ENCODE data around the gene NCEH1. TPM values are rescaled to one million over a fixed set of nuclear protein-coding genes. Genes with fewer than 3 reads are reported as not detected.
"Not testable (repeated sequence)": the region's sequence is repeated elsewhere in the genome, so short reads cannot be mapped to it uniquely, and the experiment has no call there.

The NCEH1 gene
- total and polyA plus RNA-seq, 7 donors = 2.6 to 12.0 (median 5.1) TPM

- DNase-seq (no peak), ATAC-seq (no peak)
- Histone ChIP-seq H3K4me3 (peak overlapping the region; percentile 97), H3K9me3 (no peaks in the 10 kb centered on the region), H3K27me3 (ENCODE audit: insufficient read depth in 3 of 3, low read length in 2 of 3) (no peaks in the 10 kb centered on the region), H3K27ac (no peak overlapping the region), H3K4me1 (peaks cover 6% of the 10 kb centered on the region), H3K36me3 (ENCODE audit: insufficient read depth in 1 of 2, low read depth in 1 of 2) (no peaks in the 10 kb centered on the region)
- TF ChIP-seq CTCF (IDR thresholded peaks at IDR 0.05) = no peak
- 84 to 87% (median 87%) methylated on average over 2 of the region's 2 CpGs for WGBS, 3 donors
- intact Hi-C loops (cut with DNase I) = no loop called here
Observed at GRCh38 chr3:172708921-172709773, 1.7 kb downstream of the NCEH1 start.

- H3K27ac ChIP-seq = no peak overlapping the region
- H3K9me3 ChIP-seq = no peaks in the 10 kb centered on the region
- no peak overlapping the region for H3K4me3 ChIP-seq
- TF ChIP-seq CTCF (IDR thresholded peaks at IDR 0.05) = no peak
- peaks cover 6% of the 10 kb centered on the region for H3K4me1 ChIP-seq
- 27 to 56% (median 50%) methylated on average over 1 of the region's 1 CpG for WGBS, 3 donors
- DNase-seq (no peak), ATAC-seq (no peak)
- H3K36me3 ChIP-seq (ENCODE audit: insufficient read depth in 1 of 2, low read depth in 1 of 2) = no peaks in the 10 kb centered on the region
- intact Hi-C loops (cut with DNase I) = no loop called here
- H3K27me3 ChIP-seq (ENCODE audit: insufficient read depth in 3 of 3, low read length in 2 of 3) = no peaks in the 10 kb centered on the region
Observed at GRCh38 chr3:172707967-172708366, 2.9 kb downstream of the NCEH1 start.

GRCh38 chr3:172707030-172707429 is 3.8 kb downstream of the NCEH1 start:
- Histone ChIP-seq H3K9me3 (no peaks in the 10 kb centered on the region), H3K36me3 (ENCODE audit: insufficient read depth in 1 of 2, low read depth in 1 of 2) (no peaks in the 10 kb centered on the region), H3K4me1 (peaks cover 6% of the 10 kb centered on the region), H3K4me3 (no peak overlapping the region), H3K27me3 (ENCODE audit: insufficient read depth in 3 of 3, low read length in 2 of 3) (no peaks in the 10 kb centered on the region), H3K27ac (no peak overlapping the region)
- TF ChIP-seq CTCF (IDR thresholded peaks at IDR 0.05) = no peak
- ATAC-seq = no peak
- WGBS, 3 donors = 82 to 90% (median 85%) methylated on average over 2 of the region's 2 CpGs
- intact Hi-C loops (cut with DNase I) = no loop called here
- DNase-seq = no peak

DNA sequence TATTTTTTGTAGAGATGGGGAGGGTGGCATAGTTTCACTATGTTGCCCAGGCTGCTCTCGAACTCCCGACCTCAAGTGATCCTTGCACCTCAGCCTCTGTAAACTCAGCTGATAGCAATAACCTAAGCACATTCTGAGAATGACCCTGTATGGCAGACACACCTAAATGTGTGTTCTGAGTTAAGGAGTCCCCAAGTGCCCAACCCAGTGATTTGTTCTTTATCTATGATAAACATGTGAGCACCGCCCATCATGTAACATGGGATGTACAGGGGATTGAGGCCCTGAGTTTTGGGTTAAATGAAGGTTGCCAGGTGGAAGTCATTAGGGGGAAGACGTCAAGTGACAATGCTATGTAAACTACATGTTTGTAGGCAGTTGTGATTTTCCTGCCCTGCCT is 5.7 kb downstream of the NCEH1 start:
- no peak for ATAC-seq
- WGBS, 3 donors = 84 to 93% (median 86%) methylated on average over 4 of the region's 4 CpGs
- no peak overlapping the region for H3K4me3 ChIP-seq
- H3K36me3 ChIP-seq (ENCODE audit: insufficient read depth in 1 of 2, low read depth in 1 of 2) = no peaks in the 10 kb centered on the region
- no peak for DNase-seq
- H3K27ac ChIP-seq = no peak overlapping the region
- H3K27me3 ChIP-seq (ENCODE audit: insufficient read depth in 3 of 3, low read length in 2 of 3) = no peaks in the 10 kb centered on the region
- H3K9me3 ChIP-seq = no peaks in the 10 kb centered on the region
- intact Hi-C loops (cut with DNase I) = no loop called here
- no peak for TF ChIP-seq CTCF (IDR thresholded peaks at IDR 0.05)
- peaks cover 6% of the 10 kb centered on the region for H3K4me1 ChIP-seq

- Histone ChIP-seq H3K27ac (no peak overlapping the region), H3K27me3 (ENCODE audit: insufficient read depth in 3 of 3, low read length in 2 of 3) (no peaks in the 10 kb centered on the region), H3K36me3 (ENCODE audit: insufficient read depth in 1 of 2, low read depth in 1 of 2) (no peaks in the 10 kb centered on the region), H3K4me1 (no peaks in the 10 kb centered on the region), H3K4me3 (no peak overlapping the region), H3K9me3 (no peaks in the 10 kb centered on the region)
- 15 to 31% (median 18%) methylated on average over 1 of the region's 1 CpG for WGBS, 3 donors
- DNase-seq = no peak
- intact Hi-C loops (cut with DNase I) = no loop called here
- ATAC-seq = no peak
- no peak for TF ChIP-seq CTCF (IDR thresholded peaks at IDR 0.05)
Observed at GRCh38 chr3:172704001-172704400, 6.9 kb downstream of the NCEH1 start.

DNA sequence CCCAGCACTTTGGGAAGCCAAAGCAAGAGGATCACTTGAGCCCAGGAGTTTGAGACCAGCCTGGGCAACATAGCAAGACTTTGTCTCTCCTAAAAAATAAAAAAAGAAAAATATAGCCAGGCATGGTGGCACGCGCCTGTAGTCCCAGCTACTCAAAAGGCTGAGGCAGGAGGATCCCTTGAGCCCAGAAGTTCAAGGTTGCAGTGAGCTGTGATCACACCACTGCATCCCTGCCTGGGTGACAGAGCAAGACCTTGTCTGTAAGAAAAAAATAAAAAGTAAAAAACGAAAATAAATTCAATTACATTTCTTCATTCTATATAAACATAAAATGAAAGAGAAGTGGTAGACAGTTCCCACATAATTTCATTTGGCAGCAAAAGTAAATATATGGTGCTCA is 8.1 kb downstream of the NCEH1 start:
- DNase-seq; H3K27ac ChIP-seq; H3K9me3 ChIP-seq; H3K4me3 ChIP-seq; H3K27me3 ChIP-seq (ENCODE audit: insufficient read depth in 3 of 3, low read length in 2 of 3); H3K36me3 ChIP-seq (ENCODE audit: insufficient read depth in 1 of 2, low read depth in 1 of 2); intact Hi-C loops (cut with DNase I); ATAC-seq; H3K4me1 ChIP-seq: not testable (repeated sequence)
- 86 to 88% (median 88%) methylated on average over 3 of the region's 3 CpGs for WGBS, 3 donors

Data from psoas muscle (tissue), 8 donors.